Lung (tissue), 12 donors: ENCODE results near the gene RNF144A. TPM values are rescaled to one million over a fixed set of nuclear protein-coding genes. Genes with fewer than 3 reads are reported as not detected.
A peak's percentile ranks its signal among the peaks of the same experiment; 100 is the strongest.

Experiments
- ATAC-seq: fragments of 200-7000 bp; cut with Tn5 transposase; one replicate; pipeline ENCODE4 v1.9.1; 2020; ENCODE audit warnings: moderate number of reproducible peaks; ENCODE audit not compliant: insufficient read depth, low FRiP score
- DNase-seq, 3 donors: peaks; one replicate each; pipeline ENCODE4 v3.0.0-alpha.2; 2013 to 2017
- H3K27ac ChIP-seq, 2 donors: one replicate each; pipeline ENCODE4 v1.5.1; 2013; ENCODE audit warnings: mild to moderate bottlenecking in 2 of 2, moderate library complexity in 2 of 2, control low read depth in 1 of 2, inconsistent platforms in 1 of 2, low read depth in 1 of 2, low read length in 1 of 2
- H3K27me3 ChIP-seq, 3 donors: one replicate each; pipeline ENCODE4 v1.5.1; 2013; ENCODE audit warnings: low read length in 2 of 3; ENCODE audit not compliant: control insufficient read depth in 3 of 3, insufficient read depth in 3 of 3
- H3K36me3 ChIP-seq, 4 donors: one replicate each; pipeline ENCODE4 v1.5.1; 2013; ENCODE audit warnings: low read length in 4 of 4, mild to moderate bottlenecking in 1 of 4, moderate library complexity in 1 of 4; ENCODE audit not compliant: control insufficient read depth in 4 of 4, insufficient read depth in 4 of 4
- H3K4me1 ChIP-seq, 5 donors: one replicate each; pipeline ENCODE4 v1.5.1; 2013; ENCODE audit warnings: low read length in 5 of 5, mild to moderate bottlenecking in 2 of 5, moderate library complexity in 1 of 5; ENCODE audit not compliant: control insufficient read depth in 5 of 5, insufficient read depth in 5 of 5
- H3K4me3 ChIP-seq: one replicate; pipeline ENCODE4 v1.5.1; 2013; ENCODE audit warnings: mild to moderate bottlenecking, control low read depth, moderate library complexity
- H3K9ac ChIP-seq, 2 donors: one replicate each; pipeline ENCODE4 v1.5.1; 2013; ENCODE audit warnings: low read length in 2 of 2, control low read depth in 1 of 2; ENCODE audit not compliant: insufficient read depth in 1 of 2
- H3K9me3 ChIP-seq, 4 donors: one replicate each; pipeline ENCODE4 v1.5.1; 2013; ENCODE audit warnings: low read length in 3 of 4, mild to moderate bottlenecking in 1 of 4, moderate library complexity in 1 of 4; ENCODE audit not compliant: control insufficient read depth in 4 of 4, insufficient read depth in 3 of 4
- CTCF ChIP-seq: IDR thresholded peaks from 2 replicates; pipeline ENCODE4 v1.5.1; 2012; ENCODE audit warnings: mild to moderate bottlenecking; ENCODE audit errors: control extremely low read depth, extremely low read depth
- WGBS, 2 donors: extraction: QIAGEN DNeasy Blood & Tissue Kit; methylation state at CpG; one replicate each; pipeline ENCODE4 v1.1.7; 2013; 5-methylcytosine and 5-hydroxymethylcytosine counted together
- polyA plus RNA-seq, 2 donors: library from polyadenylated mRNA; stranded (reverse); fragments of 200-250 nt; gene quantifications; one replicate each; pipeline ENCODE4 v1.2.1, GENCODE V29; 2013
- total RNA-seq, 2 donors: library from RNA; depleted of rRNA in 1 of 2; stranded (reverse); fragments of >200 nt in 1 of 2; gene quantifications; one replicate each; pipeline ENCODE4 v1.2.1, GENCODE V29; 2014 to 2021
- donor health status: control.
- donor health status: control.
- donor health status: Bipolar disorder and iron deficiency.
- donor health status: healthy.
- donor health status: DM: yes; HTN: yes; CAD: no.

Gene RNF144A
- total and polyA plus RNA-seq, 4 donors, result 2.7 to 25.3 (median 5.8) TPM

- no peaks in the 10 kb centered on the region for H3K9me3 ChIP-seq
- DNase-seq, result peak; percentile 28 to 67 (median 46)
- H3K27ac ChIP-seq, result peak overlapping the region in 1 of 2 donors; percentile 8
- H3K4me1 ChIP-seq, result peaks cover 15 to 54% (median 22%) of the 10 kb centered on the region in 5 donors
- no peaks in the 10 kb centered on the region for H3K36me3 ChIP-seq
- no peak for TF ChIP-seq CTCF
- 69 to 78% methylated on average over 11 of the region's 11 CpGs for WGBS, 2 donors
- H3K9ac ChIP-seq, result no peak overlapping the region
- H3K27me3 ChIP-seq, result no peaks in the 10 kb centered on the region
- no peak for ATAC-seq
- H3K4me3 ChIP-seq, result no peak overlapping the region
Measured at GRCh38 chr2:6921321-6921922, 4.2 kb downstream of the RNF144A start.

GRCh38 chr2:6922201-6922656, 5.0 kb downstream of the RNF144A start:
- Histone ChIP-seq H3K27me3 (no peaks in the 10 kb centered on the region), H3K4me1 (peaks cover 19 to 62% (median 22%) of the 10 kb centered on the region in 5 donors), H3K27ac (no peak overlapping the region), H3K36me3 (no peaks in the 10 kb centered on the region), H3K9me3 (no peaks in the 10 kb centered on the region), H3K4me3 (no peak overlapping the region), H3K9ac (no peak overlapping the region)
- peak in 2 of 3 donors; percentile 43 to 56 for DNase-seq
- TF ChIP-seq CTCF, result no peak
- no peak for ATAC-seq
- WGBS, 2 donors, result 75 to 76% methylated on average over 8 of the region's 8 CpGs

DNA sequence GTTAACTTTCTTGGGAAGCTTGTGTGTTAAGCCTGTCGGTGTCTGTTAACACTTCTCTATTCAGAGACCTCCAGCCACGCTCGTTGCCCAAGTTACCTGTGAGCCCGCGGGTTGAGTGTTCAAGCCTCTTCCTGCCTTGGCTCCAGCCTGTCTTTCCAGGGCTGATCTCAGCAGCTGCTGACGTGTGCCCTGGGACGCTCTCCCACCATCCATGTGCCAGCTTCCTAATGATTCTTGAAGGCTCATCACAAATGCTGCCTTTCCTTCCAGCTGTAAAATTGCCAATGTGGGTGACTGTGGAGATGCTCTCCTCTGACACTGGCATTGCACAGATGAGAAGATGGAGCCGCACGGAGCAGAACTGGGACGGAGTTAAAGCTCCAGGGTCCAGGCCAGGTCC, 6.1 kb downstream of the RNF144A start:
- Histone ChIP-seq H3K4me1 (peaks cover 19 to 65% (median 26%) of the 10 kb centered on the region in 5 donors), H3K4me3 (no peak overlapping the region), H3K27me3 (no peaks in the 10 kb centered on the region), H3K36me3 (no peaks in the 10 kb centered on the region), H3K9me3 (no peaks in the 10 kb centered on the region), H3K27ac (no peak overlapping the region), H3K9ac (no peak overlapping the region)
- no peak for TF ChIP-seq CTCF
- 66 to 77% methylated on average over 10 of the region's 10 CpGs for WGBS, 2 donors
- ATAC-seq (no peak), DNase-seq (no peak)
